Measurements from ENCODE around the gene PTPRG.

Gene PTPRG

GRCh38 chr3:61897848-61898247 is 336.5 kb downstream of the PTPRG start:
- no peak for DNase-seq (ENCODE audit: low spot score)

DNA sequence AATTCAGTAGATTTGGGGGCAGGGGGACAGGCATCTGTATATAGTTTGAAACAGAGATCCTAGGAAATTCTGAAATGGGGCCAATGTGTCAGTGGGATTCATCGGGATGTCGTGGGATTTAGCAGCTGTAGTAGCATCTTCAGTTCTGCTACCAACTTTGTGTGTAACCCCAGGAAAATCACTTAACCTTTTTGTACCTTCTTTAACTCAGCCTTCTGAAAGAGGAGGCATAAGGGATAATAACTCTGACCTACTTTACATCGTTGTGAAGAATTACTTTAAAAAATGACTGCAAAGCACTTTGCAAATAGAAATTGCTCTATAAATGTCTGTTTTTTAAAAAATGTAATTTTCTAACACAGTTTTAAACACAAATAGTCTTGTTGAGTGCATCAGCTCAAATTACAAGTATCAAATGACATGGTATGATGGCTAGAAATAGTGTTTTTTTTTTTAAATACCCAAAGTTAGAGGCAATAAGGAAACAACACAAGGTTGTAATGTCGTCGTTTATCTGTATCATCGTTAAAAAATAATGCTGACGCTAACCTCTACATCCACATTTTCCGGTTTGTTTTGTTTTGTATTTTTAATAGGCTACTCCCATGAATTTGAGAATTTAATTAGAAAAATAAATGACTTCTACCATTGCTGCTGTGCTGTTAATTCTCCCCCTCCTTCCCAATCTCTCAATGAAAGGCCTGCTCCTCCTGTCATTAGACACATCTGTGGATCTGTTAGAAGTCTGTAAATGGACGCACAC is 338.5 kb downstream of the PTPRG start:
- DNase-seq (ENCODE audit: low spot score): no peak

DNA sequence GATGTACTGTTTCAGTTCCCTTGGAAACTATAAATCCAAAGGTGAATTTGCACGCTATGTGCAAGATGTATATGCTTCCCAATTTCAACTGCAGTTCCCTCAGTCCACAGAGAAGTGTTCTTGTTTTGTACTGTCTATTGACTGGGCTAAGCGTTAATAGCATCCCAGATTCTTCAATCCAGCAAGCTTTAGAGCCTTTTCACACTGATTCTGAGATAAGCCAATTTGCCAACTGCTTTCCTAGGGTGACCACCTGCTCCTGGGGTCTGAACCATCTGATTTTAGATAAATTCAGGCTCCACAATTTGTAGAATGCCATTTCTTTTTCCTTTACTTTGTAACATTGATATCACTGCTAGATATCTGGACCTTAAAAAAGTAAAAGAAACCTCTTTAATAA is 340.1 kb downstream of the PTPRG start:
- no peak for DNase-seq (ENCODE audit: low spot score)

- no peak for DNase-seq (ENCODE audit: low spot score)
Measured at GRCh38 chr3:61901986-61902385, 340.6 kb downstream of the PTPRG start.

DNA sequence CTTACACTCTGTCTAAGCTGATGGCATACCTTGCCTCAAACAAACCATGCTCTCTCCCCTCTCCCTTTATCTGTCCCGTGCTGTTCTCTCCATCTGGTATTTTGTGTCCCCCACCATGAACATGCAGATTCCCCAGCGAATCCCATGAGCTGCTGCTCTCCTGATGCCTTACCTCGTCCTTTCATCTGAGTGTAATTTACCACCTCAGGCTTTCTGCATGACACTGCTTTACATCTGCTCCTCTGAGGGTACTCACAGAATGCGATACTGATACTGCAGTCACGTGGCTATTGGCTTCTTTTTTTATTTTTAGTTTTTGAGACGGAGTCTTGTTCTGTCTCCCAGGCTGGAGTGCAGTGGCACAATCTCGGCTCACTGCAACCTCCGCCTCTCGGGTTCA is 341.7 kb downstream of the PTPRG start:
- DNase-seq (ENCODE audit: low spot score): no peak

- DNase-seq (ENCODE audit: low spot score): peak; percentile 32
Measured at GRCh38 chr3:61903931-61904657, 342.7 kb downstream of the PTPRG start.

GRCh38 chr3:61907210-61907795 is 345.9 kb downstream of the PTPRG start:
- no peak for DNase-seq (ENCODE audit: low spot score)

DNA sequence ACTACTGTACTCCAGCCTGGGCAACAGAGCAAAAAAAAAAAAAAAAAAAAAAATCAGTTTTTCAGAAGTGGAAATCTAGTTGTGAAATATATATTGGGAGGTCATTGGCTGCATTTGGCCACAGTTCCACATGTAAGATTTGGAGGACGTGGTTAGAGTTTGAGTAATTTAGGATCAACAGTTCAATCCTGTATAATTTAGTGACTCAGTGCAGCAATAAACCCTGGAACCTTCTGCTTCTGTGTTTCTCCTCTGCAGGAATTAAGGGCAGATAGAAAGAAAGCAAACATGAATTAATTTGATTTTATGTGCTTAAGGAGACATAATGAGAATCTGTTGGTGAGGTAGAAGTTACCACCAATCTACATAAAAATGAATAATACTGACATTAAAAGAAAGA is 347.0 kb downstream of the PTPRG start:
- DNase-seq (ENCODE audit: low spot score): no peak

GRCh38 chr3:61910732-61911131 is 349.4 kb downstream of the PTPRG start:
- no peak for DNase-seq (ENCODE audit: low spot score)

- DNase-seq (ENCODE audit: low spot score): no peak
Measured at GRCh38 chr3:61912158-61912557, 350.8 kb downstream of the PTPRG start.

DNA sequence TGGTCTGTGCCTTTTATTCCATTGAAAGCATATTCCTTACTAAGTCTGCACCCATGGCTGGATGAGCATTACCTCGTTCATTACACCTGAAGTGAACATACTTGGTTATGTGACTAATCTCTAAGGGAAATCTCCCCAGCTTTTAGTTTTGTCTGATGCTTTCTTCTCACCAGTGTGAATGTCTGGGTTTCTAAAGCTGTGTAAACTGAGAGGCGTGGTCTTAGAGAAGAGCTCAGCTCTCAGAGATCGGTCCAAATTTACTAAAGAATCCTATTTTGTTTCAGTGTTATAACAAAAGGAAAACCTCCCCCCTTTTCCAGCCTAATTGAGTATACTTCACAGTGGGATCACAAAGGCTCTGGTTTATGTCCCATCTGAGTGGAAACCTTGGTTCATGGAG is 352.3 kb downstream of the PTPRG start:
- DNase-seq (ENCODE audit: low spot score): no peak

- DNase-seq (ENCODE audit: low spot score): no peak
Measured at GRCh38 chr3:61914276-61914675, 352.9 kb downstream of the PTPRG start.

- no peak for DNase-seq (ENCODE audit: low spot score)
Measured at GRCh38 chr3:61915296-61915695, 353.9 kb downstream of the PTPRG start.

DNA sequence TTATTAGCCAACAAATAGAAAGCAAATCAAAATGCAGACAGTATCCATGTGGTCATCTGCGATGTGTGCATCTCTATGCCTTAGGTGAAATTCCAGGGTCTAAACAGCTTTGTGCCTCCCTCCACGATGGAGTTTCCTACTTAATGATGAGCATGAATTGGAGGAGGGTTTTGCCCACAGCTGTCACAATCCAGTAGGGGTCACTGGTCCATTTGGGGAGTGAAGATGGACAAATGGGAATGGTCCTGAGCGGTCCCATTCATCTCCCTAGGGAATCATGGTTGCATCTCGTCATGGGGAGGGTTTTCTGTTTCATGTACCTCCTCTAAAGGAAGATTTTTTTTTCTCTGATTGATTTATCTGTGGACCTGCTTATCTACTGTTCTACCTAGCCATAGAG is 358.0 kb downstream of the PTPRG start:
- no peak for DNase-seq (ENCODE audit: low spot score)

GRCh38 chr3:61922118-61922517 is 360.7 kb downstream of the PTPRG start:
- no peak for DNase-seq (ENCODE audit: low spot score)

DNA sequence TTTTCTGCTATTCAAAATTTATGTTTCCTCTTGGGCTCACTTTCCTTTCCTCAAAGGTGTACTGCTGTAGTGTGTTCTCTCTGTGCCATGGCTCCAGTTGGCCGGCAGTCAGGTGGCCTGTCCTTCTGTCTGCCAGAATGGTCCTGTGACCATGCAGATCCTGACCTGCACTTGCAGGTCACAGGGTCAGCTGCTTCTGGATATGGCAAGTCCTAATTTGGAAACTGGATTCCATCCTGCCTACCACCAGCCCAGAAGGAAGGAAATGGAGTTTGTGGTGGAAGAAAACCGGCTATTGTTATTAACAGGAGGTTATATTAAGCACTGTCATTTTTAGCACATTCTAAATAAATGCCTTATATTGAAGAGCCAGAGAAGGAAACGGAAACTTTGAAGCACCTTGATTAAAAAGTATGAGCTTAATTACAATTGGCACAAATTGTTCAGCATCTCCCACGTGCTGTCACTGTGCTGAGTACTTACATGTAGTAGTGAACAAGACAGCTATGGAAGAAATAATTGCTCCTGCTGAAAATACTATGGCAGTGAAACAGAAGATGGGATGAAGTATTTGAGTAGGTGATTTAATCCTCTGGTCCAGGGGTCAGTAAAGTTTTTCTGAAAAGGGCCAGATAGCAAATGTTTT is 362.8 kb downstream of the PTPRG start:
- no peak for DNase-seq (ENCODE audit: low spot score)

DNA sequence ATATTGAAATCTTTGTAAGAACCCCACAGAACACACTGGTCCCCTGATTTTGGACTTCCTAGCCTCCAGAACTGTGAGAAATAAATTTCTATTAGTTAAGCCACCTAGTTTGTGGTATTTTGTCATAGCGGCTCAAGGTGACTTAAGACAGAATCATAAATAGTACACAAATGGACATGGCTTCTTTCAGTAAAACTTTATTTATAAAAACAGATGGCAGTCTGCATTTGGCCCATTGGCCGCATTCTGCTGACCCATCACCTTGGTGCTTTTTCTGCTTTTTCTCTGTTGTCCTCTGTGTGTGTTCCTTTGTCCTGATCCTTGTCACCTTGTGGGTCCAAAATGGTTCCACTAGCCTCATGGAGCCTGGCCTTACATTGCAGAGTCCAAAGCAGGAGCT is 363.6 kb downstream of the PTPRG start:
- no peak for DNase-seq (ENCODE audit: low spot score)

GRCh38 chr3:61925721-61926120 is 364.4 kb downstream of the PTPRG start:
- no peak for DNase-seq (ENCODE audit: low spot score)

DNA sequence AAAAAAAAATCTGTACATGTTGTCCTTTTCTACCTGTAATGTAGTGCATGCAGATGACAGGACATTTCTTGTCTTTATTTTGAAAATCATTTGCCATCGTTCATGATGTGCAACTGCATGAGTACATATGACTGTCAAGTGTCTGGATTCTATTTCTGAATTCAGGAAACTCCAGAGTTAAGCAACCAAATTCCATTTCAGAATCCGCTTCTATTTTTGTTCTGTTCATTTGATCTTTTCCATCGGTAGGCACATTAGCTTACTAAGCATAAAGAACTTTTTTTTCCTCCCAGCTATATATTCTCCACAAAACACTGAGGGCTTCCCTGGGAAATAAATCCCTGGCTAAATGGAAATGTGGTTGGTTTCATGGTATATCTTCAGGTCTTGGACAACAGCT is 365.6 kb downstream of the PTPRG start:
- DNase-seq (ENCODE audit: low spot score): no peak

- no peak for DNase-seq (ENCODE audit: low spot score)
Measured at GRCh38 chr3:61927332-61927731, 366.0 kb downstream of the PTPRG start.

DNA sequence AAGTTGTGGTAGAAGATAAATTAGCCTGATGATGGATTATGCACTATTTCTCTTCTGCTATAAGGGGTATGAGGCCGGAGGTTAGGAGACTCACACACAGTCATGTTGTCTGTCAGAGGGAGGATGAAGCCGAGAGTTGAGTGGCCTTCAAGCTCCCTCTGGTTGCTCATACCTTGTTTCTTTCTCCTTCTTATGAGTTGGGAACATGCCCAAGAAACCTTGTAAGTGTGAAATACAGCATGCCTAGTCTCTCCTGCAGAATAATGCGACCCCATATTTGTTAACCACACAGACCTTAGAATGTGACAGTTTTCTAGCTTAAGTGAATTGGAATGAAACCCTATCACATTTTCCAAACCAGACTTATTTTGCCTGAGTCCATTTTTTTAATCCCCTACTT is 366.7 kb downstream of the PTPRG start:
- no peak for DNase-seq (ENCODE audit: low spot score)

GRCh38 chr3:61928776-61929314 is 367.5 kb downstream of the PTPRG start:
- DNase-seq (ENCODE audit: low spot score): no peak

DNA sequence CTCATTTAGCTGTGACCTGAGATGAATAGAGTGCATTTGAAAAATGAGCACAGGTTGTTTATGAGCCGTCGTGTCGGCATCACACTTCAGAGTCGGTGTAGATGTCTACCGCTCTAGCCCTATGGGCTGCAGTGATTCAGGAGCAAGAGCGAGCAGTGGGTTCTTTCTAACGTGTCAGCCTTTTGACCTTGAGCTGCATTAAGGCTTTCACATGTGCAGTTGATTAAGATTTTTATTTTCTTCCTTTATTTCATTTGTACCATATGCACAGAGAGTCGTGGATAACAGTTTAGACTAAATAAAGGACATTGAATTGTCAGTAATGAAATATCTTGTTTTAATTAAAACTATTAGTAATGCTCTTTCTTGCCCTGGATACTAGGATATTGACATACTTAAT is 368.2 kb downstream of the PTPRG start:
- no peak for DNase-seq (ENCODE audit: low spot score)

Measured in D341Med (cell line).